SU-DHL-6 (cell line): ENCODE results near the gene AKNA.

Experiments used
- H2AFZ ChIP-seq: fragments of 200-600 bp; sonication (generic); 2 replicates; pipeline ENCODE4 v1.6.1; 2014; ENCODE audit warnings: low read depth, mild to moderate bottlenecking, moderate library complexity, mixed read lengths, antibody characterized with exemption, low read length; ENCODE audit not compliant: severe bottlenecking
- H3F3A ChIP-seq: fragments of 200-600 bp; shearing (Covaris generic); 2 replicates; pipeline ENCODE4 v1.6.0; 2016; ENCODE audit warnings: antibody characterized with exemption, mild to moderate bottlenecking; ENCODE audit not compliant: insufficient read depth
- H3K27ac ChIP-seq: fragments of 200-600 bp; sonication (generic); 2 replicates; pipeline ENCODE4 v1.5.1; 2016; ENCODE audit warnings: low read depth, mild to moderate bottlenecking, low read length, moderate library complexity, mixed read lengths
- H3K27me3 ChIP-seq: fragments of 200-600 bp; sonication (generic), shearing (Covaris generic); 2 replicates; pipeline ENCODE4 v1.6.0; 2014; ENCODE audit warnings: mild to moderate bottlenecking, low read length
- H3K36me3 ChIP-seq: fragments of 200-600 bp; sonication (generic); 2 replicates; pipeline ENCODE4 v1.6.1; 2014; ENCODE audit warnings: mild to moderate bottlenecking, low read length, mixed read lengths
- H3K4me2 ChIP-seq: fragments of 300-600, 200-600 bp; shearing (Covaris generic), sonication (generic); 2 replicates; pipeline ENCODE4 v1.6.0; 2014; ENCODE audit warnings: low read length, low read depth, mild to moderate bottlenecking; ENCODE audit not compliant: poor library complexity, severe bottlenecking
- H3K4me3 ChIP-seq: fragments of 200-600 bp; sonication (generic); 2 replicates; pipeline ENCODE4 v1.5.1; 2014; ENCODE audit warnings: antibody characterized with exemption, low read length, mild to moderate bottlenecking, mixed read lengths; ENCODE audit not compliant: insufficient read depth, poor library complexity, severe bottlenecking
- H3K79me2 ChIP-seq: fragments of 200-600 bp; sonication (generic); 2 replicates; pipeline ENCODE4 v1.6.1; 2014; ENCODE audit warnings: mild to moderate bottlenecking, low read length, moderate library complexity; ENCODE audit not compliant: insufficient read depth
- H3K9ac ChIP-seq: fragments of 200-600 bp; sonication (generic); 2 replicates; pipeline ENCODE4 v1.7.0; 2014; ENCODE audit warnings: mild to moderate bottlenecking, low read length
- H3K9me2 ChIP-seq: fragments of 200-600 bp; sonication (generic); replicated peaks from 2 replicates; pipeline ENCODE4 v1.6.1; 2014; ENCODE audit warnings: low read length; ENCODE audit not compliant: insufficient read depth
- H3K9me3 ChIP-seq: fragments of 200-600 bp; sonication (generic); 2 replicates; pipeline ENCODE4 v1.6.1; 2014; ENCODE audit warnings: low read length, mixed read lengths; ENCODE audit not compliant: insufficient read depth
- H4K20me1 ChIP-seq: fragments of 200-600 bp; sonication (generic); 2 replicates; pipeline ENCODE4 v1.6.1; 2014; ENCODE audit warnings: low read depth, mild to moderate bottlenecking, antibody characterized with exemption, low read length, moderate library complexity, mixed read lengths
- CTCF ChIP-seq: fragments of 200-600 bp; sonication (generic); IDR thresholded peaks from one replicate; pipeline ENCODE4 v1.5.1; 2017; ENCODE audit warnings: antibody characterized with exemption, mild to moderate bottlenecking, low read length, moderate library complexity; ENCODE audit not compliant: insufficient read depth, poor library complexity, severe bottlenecking
- EZH2phosphoT487 ChIP-seq: fragments of 200-600 bp; sonication (generic), shearing (Covaris generic); conservative IDR thresholded peaks from 2 replicates; pipeline ENCODE4 v1.6.1; 2018; ENCODE audit warnings: mild to moderate bottlenecking, antibody characterized with exemption, low read length, moderate library complexity, mixed read lengths

The AKNA gene

GRCh38 chr9:114312513-114312875 lies 75.3 kb downstream of the AKNA start:
- no peaks in the 10 kb centered on the region for H3K36me3 ChIP-seq
- no peak overlapping the region for H3K4me3 ChIP-seq
- no peak overlapping the region for H2AFZ ChIP-seq
- no peaks in the 10 kb centered on the region for H3K79me2 ChIP-seq
- TF ChIP-seq EZH2phosphoT487 (no peak), CTCF (no peak)
- no peaks in the 10 kb centered on the region for H3F3A ChIP-seq
- no peak overlapping the region for H3K9ac ChIP-seq
- no peak overlapping the region for H3K27ac ChIP-seq
- H4K20me1 ChIP-seq: no peaks in the 10 kb centered on the region
- no peak overlapping the region for H3K4me2 ChIP-seq
- H3K9me3 ChIP-seq: no peaks in the 10 kb centered on the region
- H3K9me2 ChIP-seq: no peaks in the 10 kb centered on the region
- H3K27me3 ChIP-seq: no peaks in the 10 kb centered on the region

- no peaks in the 10 kb centered on the region for H3K9me3 ChIP-seq
- H3K9me2 ChIP-seq: no peaks in the 10 kb centered on the region
- no peaks in the 10 kb centered on the region for H3K79me2 ChIP-seq
- H3K4me2 ChIP-seq: no peak overlapping the region
- H3F3A ChIP-seq: no peaks in the 10 kb centered on the region
- no peak for TF ChIP-seq CTCF
- TF ChIP-seq EZH2phosphoT487: no peak
- H3K27me3 ChIP-seq: no peaks in the 10 kb centered on the region
- no peak overlapping the region for H3K9ac ChIP-seq
- H3K27ac ChIP-seq: no peak overlapping the region
- H4K20me1 ChIP-seq: no peaks in the 10 kb centered on the region
- no peaks in the 10 kb centered on the region for H3K36me3 ChIP-seq
- H2AFZ ChIP-seq: no peak overlapping the region
- no peak overlapping the region for H3K4me3 ChIP-seq
Measured at GRCh38 chr9:114311571-114312512, 75.9 kb downstream of the AKNA start.

- no peak overlapping the region for H3K9ac ChIP-seq
- no peaks in the 10 kb centered on the region for H3F3A ChIP-seq
- no peak overlapping the region for H2AFZ ChIP-seq
- H3K36me3 ChIP-seq: no peaks in the 10 kb centered on the region
- H3K4me2 ChIP-seq: no peak overlapping the region
- no peaks in the 10 kb centered on the region for H3K9me2 ChIP-seq
- H3K79me2 ChIP-seq: no peaks in the 10 kb centered on the region
- no peak overlapping the region for H3K4me3 ChIP-seq
- H4K20me1 ChIP-seq: no peaks in the 10 kb centered on the region
- no peak for TF ChIP-seq CTCF
- TF ChIP-seq EZH2phosphoT487: no peak
- no peak overlapping the region for H3K27ac ChIP-seq
- H3K27me3 ChIP-seq: no peaks in the 10 kb centered on the region
- no peaks in the 10 kb centered on the region for H3K9me3 ChIP-seq
Measured at GRCh38 chr9:114310471-114311450, 77.0 kb downstream of the AKNA start.
